ENCODE measurements around the gene RDH13.
"Not testable (repeated sequence)": the region's sequence is repeated elsewhere in the genome, so short reads cannot be mapped to it uniquely, and the experiment has no call there.

Gene RDH13

GRCh38 chr19:55062735-55063491 is at the start of gene RDH13:
Gene RDH13 (minus strand): TSS chr19:55063148. CDS start chr19:55063032, 116 bp downstream.
- peak; percentile 99 for DNase-seq (ENCODE audit: low read depth)

- DNase-seq (ENCODE audit: low read depth) = no peak
Observed at GRCh38 chr19:55112246-55112776, 49.4 kb upstream of the RDH13 start.

GRCh38 chr19:55111238-55111831 is 48.4 kb upstream of the RDH13 start:
- no peak for DNase-seq (ENCODE audit: low read depth)

- no peak for DNase-seq (ENCODE audit: low read depth)
Observed at GRCh38 chr19:55109527-55110291, 46.8 kb upstream of the RDH13 start.

- not testable (repeated sequence) for DNase-seq (ENCODE audit: low read depth)
Observed at GRCh38 chr19:55107252-55107651, 44.3 kb upstream of the RDH13 start.

GRCh38 chr19:55106591-55106990 is 43.6 kb upstream of the RDH13 start:
- no peak for DNase-seq (ENCODE audit: low read depth)

GRCh38 chr19:55105237-55105636 is 42.3 kb upstream of the RDH13 start:
- no peak for DNase-seq (ENCODE audit: low read depth)

- no peak for DNase-seq (ENCODE audit: low read depth)
Observed at GRCh38 chr19:55103190-55103589, 40.2 kb upstream of the RDH13 start.

GRCh38 chr19:55101261-55101660 is 38.3 kb upstream of the RDH13 start:
- no peak for DNase-seq (ENCODE audit: low read depth)

GRCh38 chr19:55099557-55100506 is 36.9 kb upstream of the RDH13 start:
- DNase-seq (ENCODE audit: low read depth) = no peak

GRCh38 chr19:55098716-55099556 is 36.0 kb upstream of the RDH13 start:
- DNase-seq (ENCODE audit: low read depth) = no peak

GRCh38 chr19:55097864-55098715 is 35.1 kb upstream of the RDH13 start:
- no peak for DNase-seq (ENCODE audit: low read depth)

- DNase-seq (ENCODE audit: low read depth) = no peak
Observed at GRCh38 chr19:55096061-55096701, 33.2 kb upstream of the RDH13 start.

- DNase-seq (ENCODE audit: low read depth) = no peak
Observed at GRCh38 chr19:55095260-55096060, 32.5 kb upstream of the RDH13 start.

- DNase-seq (ENCODE audit: low read depth) = no peak
Observed at GRCh38 chr19:55094456-55095259, 31.7 kb upstream of the RDH13 start.

GRCh38 chr19:55092423-55093318 is 29.7 kb upstream of the RDH13 start:
- no peak for DNase-seq (ENCODE audit: low read depth)
